Muscle of leg (tissue), 11 donors: ENCODE data around the gene SRD5A1. TPM values are rescaled to one million over a fixed set of nuclear protein-coding genes. Genes with fewer than 3 reads are reported as not detected.

Experiments used
- DNase-seq: peaks from one replicate; pipeline ENCODE4 v3.0.0; 2013
- H3K27ac ChIP-seq: one replicate; pipeline ENCODE4 v1.5.1; 2013; ENCODE audit warnings: mild to moderate bottlenecking, low read length, control low read depth
- H3K27me3 ChIP-seq: one replicate; pipeline ENCODE4 v1.6.1; 2013; ENCODE audit warnings: low read length; ENCODE audit not compliant: control insufficient read depth, insufficient read depth
- H3K36me3 ChIP-seq: one replicate; pipeline ENCODE4 v1.6.1; 2013; ENCODE audit warnings: low read length; ENCODE audit not compliant: control insufficient read depth, insufficient read depth
- H3K4me1 ChIP-seq: one replicate; pipeline ENCODE4 v1.6.1; 2013; ENCODE audit warnings: low read length; ENCODE audit not compliant: control insufficient read depth, insufficient read depth
- H3K4me3 ChIP-seq: one replicate; pipeline ENCODE4 v1.5.1; 2013; ENCODE audit warnings: low read length, control low read depth
- H3K9me3 ChIP-seq: replicated peaks from 2 replicates; pipeline ENCODE4 v1.6.1; 2013; ENCODE audit warnings: low read depth, low read length; ENCODE audit not compliant: control insufficient read depth
- WGBS: methylation state at CpG from one replicate; pipeline ENCODE4 v1.1.5; 2013; ENCODE audit warnings: missing lambda C conversion rate; ENCODE audit not compliant: insufficient coverage; 5-methylcytosine and 5-hydroxymethylcytosine counted together
- polyA plus RNA-seq, 8 donors: library from polyadenylated mRNA; unstranded; fragments of 120-200 nt; gene quantifications; one replicate each; pipeline versions ENCODE4 v1.2.1 to v1.2.3, GENCODE V29; 2013; ENCODE audit warnings: inconsistent platforms in 1 of 8, low replicate concordance in 1 of 8; ENCODE audit not compliant: insufficient read length in 8 of 8, insufficient read depth in 1 of 8
- total RNA-seq: library from RNA; stranded (reverse); fragments of 120-200 nt; gene quantifications from one replicate; pipeline ENCODE4 v1.2.4, GENCODE V29; 2013

The SRD5A1 gene
- total and polyA plus RNA-seq, 9 donors, result 7.9 to 12.6 (median 9.6) TPM

DNA sequence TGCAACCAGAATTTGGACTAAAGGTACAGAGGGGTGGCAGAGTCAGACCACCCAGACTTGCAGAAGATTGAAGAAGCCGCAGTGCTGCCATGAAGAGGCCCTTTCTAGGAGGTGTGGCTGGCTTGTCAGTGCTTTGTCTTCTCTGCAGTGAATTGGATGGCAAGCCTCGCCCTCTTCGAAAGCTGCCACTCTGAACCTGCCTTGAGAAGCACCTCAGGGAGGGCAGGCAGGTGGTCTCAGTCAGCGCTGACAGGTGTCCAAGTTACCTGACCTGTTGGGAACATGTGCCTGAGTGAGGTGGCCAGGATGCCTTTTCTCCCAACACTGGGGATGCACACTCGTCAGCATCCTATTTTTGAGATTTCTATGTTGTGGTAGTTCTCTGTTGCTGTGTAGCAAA, 86.2 kb downstream of the SRD5A1 start:
- H3K27me3 ChIP-seq, result no peaks in the 10 kb centered on the region
- no peaks in the 10 kb centered on the region for H3K9me3 ChIP-seq
- no peak for DNase-seq
- peaks cover 19% of the 10 kb centered on the region for H3K36me3 ChIP-seq
- 92% methylated on average over 4 of the region's 5 CpGs for WGBS
- H3K4me3 ChIP-seq, result no peak overlapping the region
- H3K27ac ChIP-seq, result no peak overlapping the region
- H3K4me1 ChIP-seq, result peaks cover 49% of the 10 kb centered on the region

GRCh38 chr5:6719896-6720560, 86.8 kb downstream of the SRD5A1 start:
- H3K4me3 ChIP-seq, result no peak overlapping the region
- H3K27ac ChIP-seq, result no peak overlapping the region
- H3K4me1 ChIP-seq, result peaks cover 47% of the 10 kb centered on the region
- no peaks in the 10 kb centered on the region for H3K9me3 ChIP-seq
- no peak for DNase-seq
- WGBS, result 82% methylated on average over 3 of the region's 5 CpGs
- no peaks in the 10 kb centered on the region for H3K27me3 ChIP-seq
- H3K36me3 ChIP-seq, result peaks cover 22% of the 10 kb centered on the region

- WGBS, result 70% methylated on average over 2 of the region's 6 CpGs
- H3K36me3 ChIP-seq, result peaks cover 22% of the 10 kb centered on the region
- no peak overlapping the region for H3K4me3 ChIP-seq
- H3K9me3 ChIP-seq, result no peaks in the 10 kb centered on the region
- peaks cover 43% of the 10 kb centered on the region for H3K4me1 ChIP-seq
- H3K27me3 ChIP-seq, result no peaks in the 10 kb centered on the region
- no peak for DNase-seq
- H3K27ac ChIP-seq, result no peak overlapping the region
Observed at GRCh38 chr5:6720561-6720921, 87.3 kb downstream of the SRD5A1 start.

- Histone ChIP-seq H3K27ac (peak overlapping the region; percentile 77), H3K9me3 (no peaks in the 10 kb centered on the region), H3K36me3 (peaks cover 23% of the 10 kb centered on the region), H3K27me3 (no peaks in the 10 kb centered on the region), H3K4me3 (no peak overlapping the region), H3K4me1 (peaks cover 36% of the 10 kb centered on the region)
- DNase-seq, result no peak
- 30% methylated on average over 3 of the region's 4 CpGs for WGBS
Observed at GRCh38 chr5:6721442-6721841, 88.2 kb downstream of the SRD5A1 start.

- peaks cover 36% of the 10 kb centered on the region for H3K4me1 ChIP-seq
- 43% methylated on average over 3 of the region's 6 CpGs for WGBS
- peak overlapping the region; percentile 9 for H3K4me3 ChIP-seq
- H3K27me3 ChIP-seq, result no peaks in the 10 kb centered on the region
- H3K27ac ChIP-seq, result peak overlapping the region; percentile 77
- DNase-seq, result peak; percentile 76
- H3K36me3 ChIP-seq, result peaks cover 20% of the 10 kb centered on the region
- no peaks in the 10 kb centered on the region for H3K9me3 ChIP-seq
Observed at GRCh38 chr5:6722015-6722414, 88.8 kb downstream of the SRD5A1 start.

DNA sequence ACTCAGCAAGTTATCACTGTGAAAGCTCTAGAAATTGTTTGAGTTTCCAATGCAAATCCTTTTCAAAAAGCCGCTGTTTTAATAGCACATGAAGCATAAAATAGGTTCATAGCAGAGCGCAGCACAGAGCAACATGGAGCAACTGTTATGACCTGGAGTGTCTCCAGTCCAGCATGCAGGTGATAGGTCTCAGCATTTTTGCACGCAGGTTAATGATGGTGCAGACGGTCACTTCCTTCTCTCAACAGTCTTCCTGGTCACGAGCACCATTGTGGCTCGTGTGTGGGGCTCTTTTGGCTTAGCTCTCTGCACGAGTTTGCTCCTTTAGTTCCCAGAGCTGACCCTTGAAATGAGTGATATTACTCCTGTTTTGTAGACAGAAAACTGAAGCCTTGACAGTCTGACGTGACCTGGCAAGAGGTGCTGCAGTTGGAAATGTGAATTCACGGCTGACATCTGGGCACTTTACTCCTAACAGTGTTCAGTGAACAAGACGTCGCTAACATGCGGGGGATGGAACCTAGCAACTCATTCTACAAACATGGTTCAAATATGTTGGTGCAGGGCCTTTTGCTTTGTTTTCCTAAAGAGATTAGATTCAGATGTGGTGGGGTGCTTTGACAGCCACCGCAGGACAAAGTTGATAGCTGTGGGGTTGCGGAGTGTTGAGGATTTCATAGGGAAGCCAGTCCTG, 90.0 kb downstream of the SRD5A1 start:
- no peak overlapping the region for H3K4me3 ChIP-seq
- peaks cover 16% of the 10 kb centered on the region for H3K36me3 ChIP-seq
- peaks cover 34% of the 10 kb centered on the region for H3K4me1 ChIP-seq
- no peaks in the 10 kb centered on the region for H3K9me3 ChIP-seq
- DNase-seq, result no peak
- no peak overlapping the region for H3K27ac ChIP-seq
- no peaks in the 10 kb centered on the region for H3K27me3 ChIP-seq
- WGBS, result 72% methylated on average over 8 of the region's 14 CpGs

- H3K4me3 ChIP-seq, result no peak overlapping the region
- no peak overlapping the region for H3K27ac ChIP-seq
- no peaks in the 10 kb centered on the region for H3K27me3 ChIP-seq
- peaks cover 16% of the 10 kb centered on the region for H3K36me3 ChIP-seq
- no peaks in the 10 kb centered on the region for H3K9me3 ChIP-seq
- peaks cover 37% of the 10 kb centered on the region for H3K4me1 ChIP-seq
- no peak for DNase-seq
- 88% methylated on average over 8 of the region's 12 CpGs for WGBS
Observed at GRCh38 chr5:6723816-6724300, 90.6 kb downstream of the SRD5A1 start.

Other genes with a start within 250 kb of the SRD5A1 start
- gene UBE2QL1, start 184.6 kb upstream of the SRD5A1 start, total RNA-seq, result 0.58 TPM
- gene UBE2QL1, start 184.6 kb upstream of the SRD5A1 start, polyA plus RNA-seq, result 1 to 10 TPM in 6 of 8 donors, under 1 TPM in 2; 0.88 to 3.3 (median 1.8) TPM
- gene NSUN2, start 396 bp upstream of the SRD5A1 start, total RNA-seq, result 33.2 TPM
- gene NSUN2, start 396 bp upstream of the SRD5A1 start, polyA plus RNA-seq, result 10 to 100 TPM; 34.4 to 50.2 (median 39.6) TPM
- gene TENT4A, start 80.0 kb downstream of the SRD5A1 start, total RNA-seq, result 9.0 TPM
- gene TENT4A, start 80.0 kb downstream of the SRD5A1 start, polyA plus RNA-seq, result 10 to 100 TPM; 15.4 to 22.2 (median 17.2) TPM